KMS-11 (cell line): ENCODE measurements around the gene DAGLB.
"Not testable (repeated sequence)": the region's sequence is repeated elsewhere in the genome, so short reads cannot be mapped to it uniquely, and the experiment has no call there.

Source experiments
- H2AFZ ChIP-seq: fragments of 200-600 bp; sonication (generic); 2 replicates; pipeline ENCODE4 v1.6.1; 2016; ENCODE audit warnings: antibody characterized with exemption, mixed run types, low read depth
- H3K27ac ChIP-seq: fragments of 200-600 bp; sonication (generic); 2 replicates; pipeline ENCODE4 v1.6.1; 2016; ENCODE audit warnings: mild to moderate bottlenecking, mixed run types
- H3K27me3 ChIP-seq: fragments of 200-600 bp; sonication (generic); 2 replicates; pipeline ENCODE4 v1.6.1; 2017; ENCODE audit warnings: mild to moderate bottlenecking, low read depth, mixed run types, moderate library complexity; ENCODE audit not compliant: insufficient read depth
- H3K36me3 ChIP-seq: fragments of 200-600 bp; sonication (generic); 2 replicates; pipeline ENCODE4 v1.6.1; 2017; ENCODE audit warnings: mild to moderate bottlenecking, mixed run types; ENCODE audit not compliant: insufficient read depth
- H3K4me1 ChIP-seq: fragments of 200-600 bp; sonication (generic); 2 replicates; pipeline ENCODE4 v1.6.1; 2016; ENCODE audit warnings: mild to moderate bottlenecking, low read depth, mixed run types; ENCODE audit not compliant: poor library complexity, severe bottlenecking
- H3K4me2 ChIP-seq: fragments of 200-600 bp; sonication (generic); 2 replicates; pipeline ENCODE4 v1.7.0; 2016; ENCODE audit warnings: mild to moderate bottlenecking, mixed run types
- H3K4me3 ChIP-seq: fragments of 200-600 bp; sonication (generic); IDR thresholded peaks from 2 replicates; pipeline ENCODE4 v1.6.1; 2017; ENCODE audit warnings: low read depth, low read length, mixed read lengths; ENCODE audit not compliant: insufficient read depth
- H3K79me2 ChIP-seq: fragments of 200-600 bp; sonication (generic); 2 replicates; pipeline ENCODE4 v1.6.1; 2016; ENCODE audit warnings: low read depth, mixed run types; ENCODE audit not compliant: insufficient read depth
- H3K9ac ChIP-seq: fragments of 200-600 bp; sonication (generic); 2 replicates; pipeline ENCODE4 v1.6.1; 2016; ENCODE audit warnings: mild to moderate bottlenecking, mixed run types
- H4K20me1 ChIP-seq: fragments of 200-600 bp; sonication (generic); 2 replicates; pipeline ENCODE4 v1.6.1; 2016; ENCODE audit warnings: mild to moderate bottlenecking, mixed run types; ENCODE audit not compliant: insufficient read depth
- TF ChIP-seq, protein P1 (sequence below): fragments of 200-600 bp; sonication (generic); conservative IDR thresholded peaks from 2 replicates; pipeline ENCODE4 v1.6.1; 2017; ENCODE audit warnings: low read depth, mild to moderate bottlenecking, antibody characterized with exemption, low read length, moderate library complexity, mixed read lengths

The DAGLB gene

DNA sequence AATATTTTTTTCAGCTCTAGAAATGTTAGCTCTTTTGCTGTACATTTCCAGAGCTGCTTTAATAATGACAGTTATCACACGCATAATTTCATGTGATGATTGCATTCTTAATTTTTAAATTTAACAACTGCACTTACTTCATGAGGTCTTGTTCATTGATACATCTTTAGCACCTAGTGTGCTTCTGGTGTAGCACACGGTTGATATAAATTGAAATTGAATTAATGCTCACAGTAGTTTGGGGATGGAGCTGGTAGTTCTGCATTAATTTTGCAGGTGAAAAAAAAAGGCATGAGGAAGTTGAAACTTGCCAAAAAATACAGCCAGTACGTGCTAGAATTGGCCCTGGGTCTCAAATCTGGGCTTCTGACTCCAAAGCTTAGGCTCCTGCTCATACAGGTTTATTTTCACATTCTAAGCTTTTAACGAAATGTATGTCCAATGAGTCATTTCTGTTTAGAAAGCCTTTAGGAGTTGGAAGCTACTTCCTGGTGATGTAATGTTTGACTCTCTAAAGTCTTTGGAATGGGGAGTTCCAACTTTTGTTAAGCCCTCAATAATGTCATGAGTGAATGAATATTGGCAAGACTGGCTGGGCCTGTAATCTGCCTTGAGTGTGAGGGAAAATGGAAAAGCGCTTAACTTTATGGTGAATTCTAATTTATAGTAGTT is 62.5 kb downstream of the DAGLB start:
- TF ChIP-seq, protein P1, sequence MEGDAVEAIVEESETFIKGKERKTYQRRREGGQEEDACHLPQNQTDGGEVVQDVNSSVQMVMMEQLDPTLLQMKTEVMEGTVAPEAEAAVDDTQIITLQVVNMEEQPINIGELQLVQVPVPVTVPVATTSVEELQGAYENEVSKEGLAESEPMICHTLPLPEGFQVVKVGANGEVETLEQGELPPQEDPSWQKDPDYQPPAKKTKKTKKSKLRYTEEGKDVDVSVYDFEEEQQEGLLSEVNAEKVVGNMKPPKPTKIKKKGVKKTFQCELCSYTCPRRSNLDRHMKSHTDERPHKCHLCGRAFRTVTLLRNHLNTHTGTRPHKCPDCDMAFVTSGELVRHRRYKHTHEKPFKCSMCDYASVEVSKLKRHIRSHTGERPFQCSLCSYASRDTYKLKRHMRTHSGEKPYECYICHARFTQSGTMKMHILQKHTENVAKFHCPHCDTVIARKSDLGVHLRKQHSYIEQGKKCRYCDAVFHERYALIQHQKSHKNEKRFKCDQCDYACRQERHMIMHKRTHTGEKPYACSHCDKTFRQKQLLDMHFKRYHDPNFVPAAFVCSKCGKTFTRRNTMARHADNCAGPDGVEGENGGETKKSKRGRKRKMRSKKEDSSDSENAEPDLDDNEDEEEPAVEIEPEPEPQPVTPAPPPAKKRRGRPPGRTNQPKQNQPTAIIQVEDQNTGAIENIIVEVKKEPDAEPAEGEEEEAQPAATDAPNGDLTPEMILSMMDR: no peak
- Histone ChIP-seq H3K9ac (no peak overlapping the region), H3K79me2 (peaks cover 84% of the 10 kb centered on the region), H3K36me3 (no peaks in the 10 kb centered on the region; the same call in 1 of the 2 replicates), H4K20me1 (peaks cover 37% of the 10 kb centered on the region), H2AFZ (no peak overlapping the region), H3K27ac (no peak overlapping the region), H3K4me3 (no peak overlapping the region), H3K4me1 (peaks cover 18% of the 10 kb centered on the region), H3K4me2 (no peak overlapping the region), H3K27me3 (no peaks in the 10 kb centered on the region)

DNA sequence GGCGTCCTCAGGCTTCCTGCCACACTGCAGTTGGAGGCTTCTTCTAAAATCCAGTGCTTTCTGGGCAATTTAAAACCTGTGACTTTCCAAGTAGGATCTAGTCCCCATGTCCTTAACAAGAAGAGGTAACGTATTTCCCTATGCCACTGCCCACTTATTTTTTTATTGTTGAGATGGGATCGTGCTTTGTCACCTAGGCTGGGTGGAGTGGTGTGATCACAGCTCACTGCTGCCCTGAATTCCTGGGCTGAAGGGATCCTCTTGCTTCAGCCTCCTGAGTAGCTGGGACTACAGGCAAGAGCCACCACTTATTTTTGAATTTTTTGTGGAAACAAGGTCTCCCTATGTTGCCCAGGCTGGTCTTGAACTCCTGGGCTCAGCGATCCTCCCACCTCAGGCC is 63.4 kb downstream of the DAGLB start:
- H3K79me2 ChIP-seq: peaks cover 94% of the 10 kb centered on the region
- H3K4me1 ChIP-seq: peaks cover 26% of the 10 kb centered on the region
- H3K27me3 ChIP-seq: no peaks in the 10 kb centered on the region
- H3K4me3 ChIP-seq: no peak overlapping the region
- no peak overlapping the region for H3K27ac ChIP-seq
- no peak overlapping the region for H3K4me2 ChIP-seq
- no peak overlapping the region for H3K9ac ChIP-seq
- TF ChIP-seq, protein P1: no peak
- H2AFZ ChIP-seq: no peak overlapping the region
- no peaks in the 10 kb centered on the region; the same call in 1 of the 2 replicates for H3K36me3 ChIP-seq
- peaks cover 44% of the 10 kb centered on the region for H4K20me1 ChIP-seq

DNA sequence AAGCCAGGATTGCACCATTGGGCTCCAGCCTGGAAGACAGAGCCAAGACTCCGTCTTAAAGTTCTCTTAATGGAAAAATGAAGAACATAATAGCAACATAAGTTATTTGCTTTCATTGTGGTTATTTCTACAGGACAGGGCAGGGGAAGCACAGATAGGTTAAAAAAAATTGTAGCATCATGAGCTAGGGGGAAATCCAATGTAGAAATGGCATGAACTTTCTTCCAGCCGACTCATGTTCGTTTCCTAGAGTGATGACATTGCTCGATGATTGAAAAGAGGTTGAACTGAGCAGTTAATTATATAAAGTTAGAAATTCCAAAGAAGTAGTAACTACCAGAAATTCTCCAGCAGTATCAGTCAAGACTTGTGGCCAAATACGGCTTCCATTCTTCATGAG is 64.9 kb downstream of the DAGLB start:
- peaks cover 26% of the 10 kb centered on the region for H3K4me1 ChIP-seq
- no peaks in the 10 kb centered on the region; the same call in 1 of the 2 replicates for H3K36me3 ChIP-seq
- H3K9ac ChIP-seq: no peak overlapping the region
- no peaks in the 10 kb centered on the region for H3K27me3 ChIP-seq
- TF ChIP-seq, protein P1: no peak
- H3K4me3 ChIP-seq: no peak overlapping the region
- no peak overlapping the region for H3K27ac ChIP-seq
- H2AFZ ChIP-seq: no peak overlapping the region
- H3K79me2 ChIP-seq: peaks cover 99% of the 10 kb centered on the region
- peaks cover 46% of the 10 kb centered on the region for H4K20me1 ChIP-seq
- H3K4me2 ChIP-seq: no peak overlapping the region

DNA sequence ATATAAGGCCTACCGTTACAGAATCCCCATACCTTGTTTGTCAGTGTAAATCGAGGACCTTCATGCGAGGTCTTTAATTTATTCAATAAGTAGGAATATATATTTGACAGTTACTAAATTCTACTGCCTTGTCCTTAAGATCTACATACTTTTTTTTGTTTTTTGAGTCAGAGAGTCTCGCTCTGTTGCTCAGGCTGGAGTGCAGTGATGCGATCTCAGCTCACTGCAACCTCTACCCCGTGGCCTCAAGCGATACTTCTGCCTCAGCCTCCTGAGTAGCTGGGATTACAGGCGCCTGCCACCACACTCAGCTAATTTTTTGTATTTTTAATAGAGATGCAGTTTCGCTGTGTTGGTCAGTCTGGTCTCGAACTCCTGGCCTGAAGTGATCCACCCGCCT is 65.9 kb downstream of the DAGLB start:
- Histone ChIP-seq H3K79me2 (peaks cover 99% of the 10 kb centered on the region), H3K4me1 (peaks cover 28% of the 10 kb centered on the region), H4K20me1 (peaks cover 48% of the 10 kb centered on the region)
- H3K9ac ChIP-seq, H3K27ac ChIP-seq, H3K27me3 ChIP-seq, H3K36me3 ChIP-seq, H2AFZ ChIP-seq, H3K4me2 ChIP-seq, H3K4me3 ChIP-seq: not testable (repeated sequence)

DNA sequence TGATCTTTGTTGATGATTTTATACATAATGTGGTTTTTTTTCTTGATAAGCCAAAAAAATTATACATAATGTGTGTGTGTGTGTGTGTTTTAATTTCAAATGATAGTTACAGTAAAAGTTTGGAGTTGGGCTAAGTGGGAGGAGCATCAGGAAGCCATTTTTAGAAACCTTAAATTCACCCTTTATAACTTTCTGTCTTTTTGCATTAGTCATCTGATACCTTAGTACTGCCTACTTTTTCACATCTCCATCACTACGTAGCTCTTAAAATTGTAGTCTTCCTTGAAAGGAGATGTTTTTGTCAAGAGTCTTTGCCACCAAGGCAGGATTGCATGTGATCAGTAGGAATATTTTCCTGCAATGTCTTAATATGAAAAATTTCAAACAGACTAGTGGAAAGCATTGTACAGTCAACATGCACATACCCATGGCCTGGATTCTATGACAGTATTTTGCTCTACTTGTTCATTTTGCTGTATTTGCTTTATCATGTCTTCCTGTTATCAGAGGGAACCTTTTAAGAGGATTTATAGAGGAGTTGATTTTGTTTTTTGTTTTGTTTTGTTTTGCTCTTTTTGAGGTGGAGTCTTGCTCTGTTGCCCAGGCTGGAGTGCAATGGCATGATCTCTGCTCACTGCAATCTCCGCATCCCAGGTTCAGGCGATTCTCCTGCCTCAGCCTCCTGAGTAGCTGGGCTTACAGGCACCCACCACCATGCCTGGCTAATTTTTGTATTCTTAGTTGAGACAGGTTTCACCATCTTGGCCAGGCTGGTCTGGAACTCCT is 67.3 kb downstream of the DAGLB start:
- Histone ChIP-seq H3K27ac (no peak overlapping the region), H3K4me3 (no peak overlapping the region), H3K79me2 (peaks cover 99% of the 10 kb centered on the region), H3K36me3 (no peaks in the 10 kb centered on the region), H4K20me1 (peaks cover 40% of the 10 kb centered on the region), H3K9ac (no peak overlapping the region), H3K4me1 (peaks cover 27% of the 10 kb centered on the region), H2AFZ (no peak overlapping the region), H3K4me2 (no peak overlapping the region), H3K27me3 (no peaks in the 10 kb centered on the region)
- TF ChIP-seq, protein P1: no peak
